H9 (cell line): Measurements from ENCODE around the gene GLB1L3. TPM values are rescaled to one million over a fixed set of nuclear protein-coding genes. Genes with fewer than 3 reads are reported as not detected.
A peak's percentile ranks its signal among the peaks of the same experiment; 100 is the strongest.

Source experiments
- DNase-seq: peaks from one replicate; pipeline ENCODE4 v3.0.0-alpha.2; 2017
- H2AFZ ChIP-seq: one replicate; pipeline ENCODE4 v1.6.1; 2013; ENCODE audit warnings: mild to moderate bottlenecking, low read length, control low read depth, moderate library complexity
- H2AK5ac ChIP-seq: 2 replicates; pipeline ENCODE4 v1.6.1; 2013; ENCODE audit warnings: low read length, control low read depth, mixed read lengths; ENCODE audit not compliant: insufficient read length
- H2BK120ac ChIP-seq: one replicate; pipeline ENCODE4 v1.6.1; 2013; ENCODE audit warnings: low read depth, mild to moderate bottlenecking, low read length, control low read depth, inconsistent platforms; ENCODE audit not compliant: poor library complexity, severe bottlenecking
- H2BK12ac ChIP-seq: 2 replicates; pipeline ENCODE4 v1.6.1; 2013; ENCODE audit warnings: low read length, control low read depth, mixed read lengths, low read depth; ENCODE audit not compliant: insufficient read length
- H2BK15ac ChIP-seq: 2 replicates; pipeline ENCODE4 v1.6.1; 2013; ENCODE audit warnings: low read depth, low read length, control low read depth
- H2BK20ac ChIP-seq: one replicate; pipeline ENCODE4 v1.6.1; 2013; ENCODE audit warnings: low read depth, mild to moderate bottlenecking, low read length, control low read depth, inconsistent platforms; ENCODE audit not compliant: poor library complexity, severe bottlenecking
- H2BK5ac ChIP-seq: 2 replicates; pipeline ENCODE4 v1.6.1; 2013; ENCODE audit warnings: low read length, control low read depth, mixed read lengths; ENCODE audit not compliant: insufficient read length
- H3K14ac ChIP-seq: 2 replicates; pipeline ENCODE4 v1.6.1; 2013; ENCODE audit warnings: low read length, control low read depth; ENCODE audit not compliant: insufficient read depth
- H3K18ac ChIP-seq: 2 replicates; pipeline ENCODE4 v1.6.1; 2013; ENCODE audit warnings: low read depth, mild to moderate bottlenecking, mixed read lengths, low read length, control low read depth; ENCODE audit not compliant: insufficient read length
- H3K23ac ChIP-seq: 2 replicates; pipeline ENCODE4 v1.6.1; 2013; ENCODE audit warnings: low read length, control low read depth, mixed read lengths, low read depth; ENCODE audit not compliant: insufficient read length
- H3K23me2 ChIP-seq: 2 replicates; pipeline ENCODE4 v1.6.1; 2013; ENCODE audit warnings: low read depth, mild to moderate bottlenecking, mixed read lengths, low read length, control low read depth; ENCODE audit not compliant: insufficient read length, poor library complexity, severe bottlenecking
- H3K27ac ChIP-seq: 2 replicates; pipeline ENCODE4 v1.5.1; 2013; ENCODE audit warnings: low read length, control low read depth, mixed read lengths, low read depth; ENCODE audit not compliant: insufficient read length
- H3K27me3 ChIP-seq: 2 replicates; pipeline ENCODE4 v1.6.1; 2013; ENCODE audit warnings: low read length, control low read depth, inconsistent platforms; ENCODE audit not compliant: insufficient read depth
- H3K4ac ChIP-seq: 2 replicates; pipeline ENCODE4 v1.6.1; 2013; ENCODE audit warnings: low read depth, mild to moderate bottlenecking, control low read depth, inconsistent platforms, low read length, moderate library complexity
- H3K4me1 ChIP-seq: 2 replicates; pipeline ENCODE4 v1.6.1; 2013; ENCODE audit warnings: low read length, control low read depth, inconsistent platforms; ENCODE audit not compliant: insufficient read depth
- H3K4me2 ChIP-seq: 2 replicates; pipeline ENCODE4 v1.6.1; 2013; ENCODE audit warnings: low read length, control low read depth, mixed read lengths; ENCODE audit not compliant: insufficient read length, insufficient read depth
- H3K56ac ChIP-seq: 2 replicates; pipeline ENCODE4 v1.6.1; 2013; ENCODE audit warnings: low read depth, mild to moderate bottlenecking, mixed read lengths, low read length, control low read depth; ENCODE audit not compliant: insufficient read length
- H3K79me1 ChIP-seq: 2 replicates; pipeline ENCODE4 v1.6.1; 2013; ENCODE audit warnings: low read depth, mild to moderate bottlenecking, moderate library complexity, low read length, control low read depth, inconsistent platforms; ENCODE audit not compliant: insufficient read depth, poor library complexity, severe bottlenecking
- H3K79me2 ChIP-seq: 2 replicates; pipeline ENCODE4 v1.6.1; 2013; ENCODE audit warnings: low read length, control low read depth, inconsistent platforms; ENCODE audit not compliant: insufficient read depth
- H3K9ac ChIP-seq: 2 replicates; pipeline ENCODE4 v1.6.1; 2013; ENCODE audit warnings: low read length, control low read depth, mixed read lengths; ENCODE audit not compliant: insufficient read length; ENCODE audit errors: extremely low read depth
- H3K9me3 ChIP-seq: one replicate; pipeline ENCODE4 v1.6.1; 2013; ENCODE audit warnings: low read depth, low read length, inconsistent platforms; ENCODE audit not compliant: control insufficient read depth
- H3T11ph ChIP-seq: one replicate; pipeline ENCODE4 v1.6.1; 2013; ENCODE audit warnings: mild to moderate bottlenecking, low read length, control low read depth, inconsistent platforms
- H4K20me1 ChIP-seq: one replicate; pipeline ENCODE4 v1.6.1; 2013; ENCODE audit not compliant: control insufficient read depth, insufficient read length, insufficient read depth
- H4K5ac ChIP-seq: 2 replicates; pipeline ENCODE4 v1.6.1; 2013; ENCODE audit warnings: low read depth, mild to moderate bottlenecking, mixed read lengths, low read length, control low read depth; ENCODE audit not compliant: insufficient read length
- H4K8ac ChIP-seq: replicated peaks from 2 replicates; pipeline ENCODE4 v1.6.1; 2013; ENCODE audit warnings: low read length, control low read depth, mixed read lengths, low read depth; ENCODE audit not compliant: insufficient read length
- H4K91ac ChIP-seq: 2 replicates; pipeline ENCODE4 v1.6.1; 2013; ENCODE audit warnings: low read depth, mild to moderate bottlenecking, moderate library complexity, mixed read lengths, low read length, control low read depth; ENCODE audit not compliant: insufficient read length
- H3K27ac Mint-ChIP-seq, 3 experiments: 2 replicates in 2 of 3; 3 replicates in 1 of 3; pipeline ENCODE4 v1.8.0; 2020 to 2021; ENCODE audit warnings: mixed read lengths in 3 of 3, mild to moderate bottlenecking in 1 of 3, moderate library complexity in 1 of 3
- H3K27me3 Mint-ChIP-seq: 2 replicates; pipeline ENCODE4 v1.8.0; 2021; ENCODE audit warnings: low read depth, mild to moderate bottlenecking, moderate library complexity, mixed read lengths
- H3K36me3 Mint-ChIP-seq, 3 experiments: 2 replicates in 2 of 3; 3 replicates in 1 of 3; pipeline ENCODE4 v1.8.0; 2020 to 2021; ENCODE audit warnings: low read depth in 3 of 3, mixed read lengths in 3 of 3; ENCODE audit not compliant: insufficient read depth in 1 of 3
- H3K4me1 Mint-ChIP-seq, 2 experiments: 2 replicates each; pipeline ENCODE4 v1.8.0; 2020; ENCODE audit warnings: mixed read lengths in 2 of 2
- H3K4me3 Mint-ChIP-seq, 2 experiments: 2 replicates in 1 of 2; 3 replicates in 1 of 2; pipeline ENCODE4 v1.8.0; 2020 to 2021; ENCODE audit warnings: mild to moderate bottlenecking in 2 of 2, mixed read lengths in 2 of 2, moderate library complexity in 1 of 2
- H3K9me3 Mint-ChIP-seq, 2 experiments: 2 replicates in 1 of 2; 3 replicates in 1 of 2; pipeline ENCODE4 v1.8.0; 2020; ENCODE audit warnings: mild to moderate bottlenecking in 2 of 2, mixed read lengths in 2 of 2, moderate library complexity in 1 of 2
- CTCF ChIP-seq: fragments of 200-600 bp; sonication (generic); conservative IDR thresholded peaks from 3 replicates; pipeline ENCODE4 v1.8.0; 2021; ENCODE audit warnings: antibody characterized with exemption, mild to moderate bottlenecking
- WGBS: extraction: QIAGEN DNeasy Blood & Tissue Kit; methylation state at CpG from one replicate; pipeline ENCODE4 v1.1.7; 2013; ENCODE audit warnings: missing lambda C conversion rate, low lambda C conversion rate, mixed read lengths; ENCODE audit not compliant: insufficient read length; ENCODE audit errors: extremely low coverage; 5-methylcytosine and 5-hydroxymethylcytosine counted together
- total RNA-seq: library from RNA; stranded (reverse); gene quantifications from 2 replicates; pipeline ENCODE4 v1.2.1, GENCODE V29; 2021

Gene GLB1L3
- total RNA-seq, 1 experiment from 2014 or later, result 11.2 TPM

- no peak for TF ChIP-seq CTCF
- no peaks in the 10 kb centered on the region for H3K9me3 Mint-ChIP-seq
- H3K27ac Mint-ChIP-seq, result peak within 1 kb of the TSS in 2 of 3 experiments; percentile 38 to 75
These were observed 22.8 kb upstream of the GLB1L3 start, which contains the start of the genes ACAD8 and THYN1 for GRCh38 chr11:134253188-134253993. Gene ACAD8 (plus strand): TSS chr11:134253568. CDS start chr11:134253601, 33 bp downstream. Gene THYN1 (minus strand): TSS chr11:134253352. CDS start chr11:134252882, 470 bp downstream.

More at GRCh38 chr11:134253188-134253993, 22.8 kb upstream of the GLB1L3 start, which contains the start of the genes ACAD8 and THYN1:
- no peak within 1 kb of the TSS for H4K8ac ChIP-seq
- H3K4me1 ChIP-seq, result 0 out of 2 replicates have a peak, but pooled peaks cover 2% of the 10 kb centered on the region
- H3K9ac ChIP-seq, result peak within 1 kb of the TSS; percentile 48
- H3K36me3 Mint-ChIP-seq, result peaks cover 19 to 40% (median 30%) of the 10 kb centered on the region in 3 experiments; a peak in 6 of 7 replicates
- no peak within 1 kb of the TSS for H2BK20ac ChIP-seq
- H2BK5ac ChIP-seq, result no peak within 1 kb of the TSS
- no peak within 1 kb of the TSS for H3K18ac ChIP-seq
- no peak within 1 kb of the TSS for H3K27ac ChIP-seq
- no peak within 1 kb of the TSS for H3K14ac ChIP-seq
- no peaks in the 10 kb centered on the region for H3K9me3 ChIP-seq
- no peak within 1 kb of the TSS for H2BK15ac ChIP-seq
- no peak within 1 kb of the TSS for H3T11ph ChIP-seq
- no peak within 1 kb of the TSS for H2BK12ac ChIP-seq
- peak; percentile 98 for DNase-seq
- H4K5ac ChIP-seq, result no peak within 1 kb of the TSS
- H3K4me3 Mint-ChIP-seq, result peak within 1 kb of the TSS; percentile 85 to 91
- H4K20me1 ChIP-seq, result no peaks in the 10 kb centered on the region
- H4K91ac ChIP-seq, result no peak within 1 kb of the TSS
- H2BK120ac ChIP-seq, result no peak within 1 kb of the TSS
- H3K4ac ChIP-seq, result no peak within 1 kb of the TSS
- H2AK5ac ChIP-seq, result no peak within 1 kb of the TSS
- H3K27me3 ChIP-seq, result no peaks in the 10 kb centered on the region
- no peaks in the 10 kb centered on the region for H3K79me2 ChIP-seq
- no peaks in the 10 kb centered on the region for H3K79me1 ChIP-seq
- no peak within 1 kb of the TSS for H3K56ac ChIP-seq
- no peak within 1 kb of the TSS for H3K23ac ChIP-seq
- no peaks in the 10 kb centered on the region for H3K27me3 Mint-ChIP-seq
- H3K4me1 Mint-ChIP-seq, result peaks cover 23 to 26% of the 10 kb centered on the region in 2 experiments
- peaks cover 3% of the 10 kb centered on the region for H3K23me2 ChIP-seq
- H3K4me2 ChIP-seq, result peak within 1 kb of the TSS; percentile 77
- no CpG with 5 or more reads among the region's 70 CpGs for WGBS
- no peak within 1 kb of the TSS for H2AFZ ChIP-seq
